HepG2 (cell line): ENCODE data around the gene WNK2. TPM values are rescaled to one million over a fixed set of nuclear protein-coding genes. Genes with fewer than 3 reads are reported as not detected.

Source experiments
- ATAC-seq: fragments of 200-7000 bp; cut with Tn5 transposase; 3 replicates; pipeline ENCODE4 v1.9.1; 2020; ENCODE audit warnings: mild to moderate bottlenecking, moderate library complexity
- BruUV-seq: library from RNA; stranded (reverse); fragments of 400-500 nt; replicated peaks from 2 replicates; lab custom pipeline; 2021; lab: Mats Ljungman, UMichigan
- CTCF ChIA-PET: fragments of 300-600 bp; formaldehyde crosslinking; extraction: SDS; loops from one replicate; lab custom pipeline; 2021; ENCODE audit warnings: low total read pairs, inconsistent platforms, low intra/inter-chr PET ratio; lab: Yijun Ruan, JAX
- POLR2A ChIA-PET: fragments of 350-600 bp; sonication (Branson Sonifier 250); formaldehyde crosslinking; loops from one replicate; lab custom pipeline; 2020; ENCODE audit warnings: antibody characterized with exemption, inconsistent platforms; lab: Yijun Ruan, JAX
- DNase-seq: peaks from one replicate; pipeline ENCODE4 v3.0.0-alpha.2; 2015; ENCODE audit warnings: low spot score
- FAIRE-seq: peaks from 3 replicates; lab custom pipeline; 2011; peaks lifted over from hg19 to GRCh38; lab: Jason Lieb, UNC
- H2AFZ ChIP-seq: one replicate; pipeline ENCODE4 v1.6.1; 2011; ENCODE audit warnings: low read length, inconsistent platforms
- H3K27ac ChIP-seq: fragments of 300-600 bp; 3 replicates; pipeline ENCODE4 v1.8.0; 2011; ENCODE audit warnings: mixed run types, mild to moderate bottlenecking, mixed read lengths, low read length, inconsistent platforms; ENCODE audit not compliant: insufficient read depth; ENCODE audit errors: extremely low read length
- H3K27me3 ChIP-seq, 2 experiments: fragments of 200-600 bp in 1 of 2; 2 replicates in 1 of 2; 3 replicates in 1 of 2; pipeline versions ENCODE4 v1.6.0 to v1.8.0; 2011; ENCODE audit warnings: low read length in 2 of 2, mild to moderate bottlenecking in 2 of 2, moderate library complexity in 2 of 2, inconsistent platforms in 1 of 2; ENCODE audit not compliant: insufficient read depth in 2 of 2, control insufficient read depth in 1 of 2
- H3K36me3 ChIP-seq, 2 experiments: fragments of 200-600 bp in 1 of 2; replicated peaks in 1 of 2; 2 replicates in 1 of 2; 3 replicates in 1 of 2; pipeline versions ENCODE4 v1.5.1 to v1.8.0; 2011; ENCODE audit warnings: low read length in 2 of 2, inconsistent platforms in 1 of 2; ENCODE audit not compliant: insufficient read depth in 2 of 2, control insufficient read depth in 1 of 2
- H3K4me1 ChIP-seq: 2 replicates; pipeline ENCODE4 v1.5.1; 2012; ENCODE audit warnings: low read length, inconsistent platforms; ENCODE audit not compliant: insufficient read depth
- H3K4me2 ChIP-seq: 2 replicates; pipeline ENCODE4 v1.6.0; 2011; ENCODE audit warnings: low read depth, low read length, inconsistent platforms
- H3K4me3 ChIP-seq, 3 experiments: fragments of 200-600 bp in 1 of 3; sonication (generic), shearing (Covaris generic) in 1 of 3; replicated peaks in 1 of 3; 2 replicates each; pipeline ENCODE4 v1.5.1; 2011 to 2016; ENCODE audit warnings: low read length in 3 of 3, inconsistent platforms in 2 of 3, low read depth in 2 of 3, mild to moderate bottlenecking in 2 of 3, control low read depth in 1 of 3, mixed read lengths in 1 of 3; ENCODE audit not compliant: insufficient read depth in 1 of 3
- H3K79me2 ChIP-seq: one replicate; pipeline ENCODE4 v1.6.1; 2011; ENCODE audit warnings: low read length, inconsistent platforms; ENCODE audit not compliant: insufficient read depth
- H3K9ac ChIP-seq: 2 replicates; pipeline ENCODE4 v1.6.0; 2011; ENCODE audit warnings: mild to moderate bottlenecking, low read depth, low read length, inconsistent platforms; ENCODE audit not compliant: insufficient read depth
- H3K9me3 ChIP-seq: 2 replicates; pipeline ENCODE4 v1.5.1; 2012; ENCODE audit warnings: mild to moderate bottlenecking, low read length
- H4K20me1 ChIP-seq: 2 replicates; pipeline ENCODE4 v1.6.0; 2011; ENCODE audit warnings: inconsistent platforms, mild to moderate bottlenecking, low read length, moderate library complexity; ENCODE audit not compliant: insufficient read depth
- CREB1 ChIP-seq, 2 experiments: fragments of 450-650 bp in 1 of 2; IDR thresholded peaks; 2 replicates each; pipeline ENCODE4 v1.6.1; 2016 to 2017; ENCODE audit warnings: control low read depth in 1 of 2, mild to moderate bottlenecking in 1 of 2, missing compliant biosample characterization in 1 of 2, missing genetic modification characterization in 1 of 2
- DBP ChIP-seq: sonication (generic); formaldehyde crosslinking; IDR thresholded peaks from 2 replicates; pipeline ENCODE4 v1.4.0; 2020; ENCODE audit warnings: missing genetic modification reagents; ENCODE audit errors: not compliant biosample characterization
- GPN1 ChIP-seq: sonication (generic); formaldehyde crosslinking; IDR thresholded peaks from 2 replicates; pipeline ENCODE4 v1.5.1; 2020; ENCODE audit warnings: missing genetic modification reagents, borderline replicate concordance
- MLX ChIP-seq: IDR thresholded peaks from 2 replicates; pipeline ENCODE4 v1.6.1; 2016
- PPARG ChIP-seq: conservative IDR thresholded peaks from 2 replicates; pipeline ENCODE4 v1.6.1; 2016; ENCODE audit warnings: missing biosample characterization, missing genetic modification reagents
- RAD21 ChIP-seq: fragments of 450-650 bp; formaldehyde crosslinking; IDR thresholded peaks from 2 replicates; pipeline ENCODE4 v1.5.0; 2020; ENCODE audit warnings: mild to moderate bottlenecking
- RBM22 ChIP-seq: fragments of 200-400 bp; formaldehyde crosslinking; optimal IDR thresholded peaks from 2 replicates; pipeline ENCODE3; 2017; ENCODE audit warnings: mild to moderate bottlenecking, low read length, moderate library complexity
- SOX6 ChIP-seq, 2 experiments: fragments of 450-650 bp in 1 of 2; sonication (generic) in 1 of 2; formaldehyde crosslinking in 1 of 2; IDR thresholded peaks; 2 replicates each; pipeline versions ENCODE4 v1.4.0 to v1.6.1; 2017 to 2020; ENCODE audit warnings: antibody characterized with exemption in 1 of 2, mild to moderate bottlenecking in 1 of 2, missing genetic modification reagents in 1 of 2
- ZNF282 ChIP-seq: fragments of 450-650 bp; IDR thresholded peaks from 2 replicates; pipeline ENCODE4 v1.6.1; 2018; ENCODE audit not compliant: partially characterized antibody
- ZNF761 ChIP-seq: sonication (generic); formaldehyde crosslinking; conservative IDR thresholded peaks from 2 replicates; pipeline ENCODE4 v1.4.0; 2020; ENCODE audit warnings: mild to moderate bottlenecking, missing genetic modification reagents
- ZNF792 ChIP-seq: IDR thresholded peaks from 2 replicates; pipeline ENCODE4 v1.6.1; 2016
- WGBS: methylation state at CpG from one replicate; pipeline ENCODE4 v1.1.6; 2017; ENCODE audit warnings: low lambda C conversion rate; 5-methylcytosine and 5-hydroxymethylcytosine counted together
- in situ Hi-C: cut with HindIII; loops from 2 replicates; pipeline ENCODE4 v1.10.0; 2017; ENCODE audit warnings: low pct_unique_long_range_greater_than_20kb; ENCODE audit not compliant: extremely low pct_ligation_motif_present
- intact Hi-C: fragments of 100-400 bp; cut with micrococcal nuclease; formaldehyde crosslinking; loops from one replicate; pipeline ENCODE4 v1.10.0; 2022; ENCODE audit not compliant: unreplicated experiment
- polyA plus RNA-seq, 8 experiments: library from polyadenylated mRNA; depleted of rRNA in 3 of 8; stranded (reverse) in 7 of 8; unstranded in 1 of 8; fragments of >200 nt; fragmentation: Illumina TruSeq in 4 of 8; extraction: Trizol in 4 of 8; gene quantifications; 2 replicates each; pipeline versions ENCODE4 v1.2.1 to v1.2.3, GENCODE V29; 2011 to 2016; ENCODE audit warnings: low read depth in 4 of 8, missing spikeins in 1 of 8, mixed read lengths in 1 of 8; ENCODE audit not compliant: insufficient read depth in 1 of 8
- total RNA-seq, 5 experiments: library from RNA; depleted of rRNA; stranded (reverse); fragments of >200 nt; fragmentation: Illumina TruSeq; extraction: Trizol; gene quantifications; 2 replicates each; pipeline ENCODE4 v1.2.3, GENCODE V29; 2016; ENCODE audit warnings: low read depth in 1 of 5
- TF ChIP-seq, protein P1 (sequence below): sonication (generic); formaldehyde crosslinking; IDR thresholded peaks from 2 replicates; pipeline ENCODE4 v1.4.0; 2020; ENCODE audit warnings: missing genetic modification reagents, borderline replicate concordance

WNK2 gene
- total and polyA plus RNA-seq, 2 of the 13 experiments (the other 11 are each of a cell fraction or from before 2014, with no cell fraction given), result 10.5 to 12.0 TPM

- TF ChIP-seq, protein P1, sequence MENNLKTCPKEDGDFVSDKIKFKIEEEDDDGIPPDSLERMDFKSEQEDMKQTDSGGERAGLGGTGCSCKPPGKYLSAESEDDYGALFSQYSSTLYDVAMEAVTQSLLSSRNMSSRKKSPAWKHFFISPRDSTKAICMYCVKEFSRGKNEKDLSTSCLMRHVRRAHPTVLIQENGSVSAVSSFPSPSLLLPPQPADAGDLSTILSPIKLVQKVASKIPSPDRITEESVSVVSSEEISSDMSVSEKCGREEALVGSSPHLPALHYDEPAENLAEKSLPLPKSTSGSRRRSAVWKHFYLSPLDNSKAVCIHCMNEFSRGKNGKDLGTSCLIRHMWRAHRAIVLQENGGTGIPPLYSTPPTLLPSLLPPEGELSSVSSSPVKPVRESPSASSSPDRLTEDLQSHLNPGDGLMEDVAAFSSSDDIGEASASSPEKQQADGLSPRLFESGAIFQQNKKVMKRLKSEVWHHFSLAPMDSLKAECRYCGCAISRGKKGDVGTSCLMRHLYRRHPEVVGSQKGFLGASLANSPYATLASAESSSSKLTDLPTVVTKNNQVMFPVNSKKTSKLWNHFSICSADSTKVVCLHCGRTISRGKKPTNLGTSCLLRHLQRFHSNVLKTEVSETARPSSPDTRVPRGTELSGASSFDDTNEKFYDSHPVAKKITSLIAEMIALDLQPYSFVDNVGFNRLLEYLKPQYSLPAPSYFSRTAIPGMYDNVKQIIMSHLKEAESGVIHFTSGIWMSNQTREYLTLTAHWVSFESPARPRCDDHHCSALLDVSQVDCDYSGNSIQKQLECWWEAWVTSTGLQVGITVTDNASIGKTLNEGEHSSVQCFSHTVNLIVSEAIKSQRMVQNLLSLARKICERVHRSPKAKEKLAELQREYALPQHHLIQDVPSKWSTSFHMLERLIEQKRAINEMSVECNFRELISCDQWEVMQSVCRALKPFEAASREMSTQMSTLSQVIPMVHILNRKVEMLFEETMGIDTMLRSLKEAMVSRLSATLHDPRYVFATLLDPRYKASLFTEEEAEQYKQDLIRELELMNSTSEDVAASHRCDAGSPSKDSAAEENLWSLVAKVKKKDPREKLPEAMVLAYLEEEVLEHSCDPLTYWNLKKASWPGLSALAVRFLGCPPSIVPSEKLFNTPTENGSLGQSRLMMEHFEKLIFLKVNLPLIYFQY, result no peak
- no peak for TF ChIP-seq DBP
These were observed 145.8 kb downstream of the WNK2 start (continued) for GRCh38 chr9:93329629-93330280.

DNA sequence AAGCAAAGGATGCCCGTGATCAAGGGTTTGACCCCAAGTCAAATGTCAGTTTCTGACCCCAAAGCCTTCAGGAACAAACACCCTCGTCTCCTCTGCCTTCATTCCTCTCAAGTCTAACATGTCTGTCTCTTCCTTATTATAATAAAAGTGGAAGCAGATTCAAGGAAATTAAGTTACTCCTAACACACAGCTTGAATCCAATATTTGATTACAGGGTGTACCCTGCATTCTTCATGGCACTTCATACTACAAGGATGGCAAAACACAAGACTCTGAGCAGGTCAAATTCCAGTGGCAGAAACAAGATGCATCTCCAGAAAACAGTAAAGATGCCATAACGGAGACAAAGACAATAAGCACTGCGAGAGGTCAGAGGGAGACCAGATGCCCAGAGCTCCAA, 148.4 kb downstream of the WNK2 start:
- Histone ChIP-seq H3K36me3 (no peaks in the 10 kb centered on the region), H3K9ac (no peak overlapping the region), H3K4me2 (no peak overlapping the region), H3K27me3 (0 out of 5 replicates have a peak, but pooled peaks cover 2 to 3% of the 10 kb centered on the region in 2 experiments), H3K79me2 (no peaks in the 10 kb centered on the region), H3K4me1 (peaks cover 23% of the 10 kb centered on the region), H4K20me1 (no peaks in the 10 kb centered on the region), H2AFZ (no peak overlapping the region), H3K27ac (no peak overlapping the region), H3K4me3 (no peak overlapping the region), H3K9me3 (0 out of 2 replicates have a peak, but pooled peaks cover under 1% of the 10 kb centered on the region)
- POLR2A ChIA-PET, result no interaction called here
- intact Hi-C loops (no loop called here), in situ Hi-C loops (no loop called here)
- 45% methylated on average over 4 of the region's 4 CpGs for WGBS
- CTCF ChIA-PET, result no interaction called here
- FAIRE-seq (no peak), DNase-seq (no peak), ATAC-seq (no peak)
- TF ChIP-seq PPARG (CRISPR knock-in tag) (no peak), MLX (CRISPR knock-in tag) (no peak), GPN1 (CRISPR knock-in tag) (no peak), ZNF282 (no peak), SOX6 (IDR thresholded peaks at IDR 0.05) (no peak), SOX6 (CRISPR knock-in tag; IDR thresholded peaks at IDR 0.05) (no peak), RAD21 (CRISPR knock-in tag) (no peak), ZNF761 (CRISPR knock-in tag) (no peak), ZNF792 (CRISPR knock-in tag) (no peak), CREB1 (IDR thresholded peaks at IDR 0.05) (no peak), CREB1 (CRISPR knock-in tag; IDR thresholded peaks at IDR 0.05) (no peak), RBM22 (no peak)
- no TSS peak for BruUV-seq
